GM19397 (cell line): Measurements from ENCODE around the gene FXYD6.
"Not testable (repeated sequence)": the region's sequence is repeated elsewhere in the genome, so short reads cannot be mapped to it uniquely, and the experiment has no call there.

Source experiments
- ATAC-seq: cut with Tn5 transposase; IDR thresholded peaks from one replicate; pipeline ENCODE4 v1.9.1; 2021; ENCODE audit warnings: mild to moderate bottlenecking, moderate library complexity; ENCODE audit not compliant: unreplicated experiment

Gene FXYD6

DNA sequence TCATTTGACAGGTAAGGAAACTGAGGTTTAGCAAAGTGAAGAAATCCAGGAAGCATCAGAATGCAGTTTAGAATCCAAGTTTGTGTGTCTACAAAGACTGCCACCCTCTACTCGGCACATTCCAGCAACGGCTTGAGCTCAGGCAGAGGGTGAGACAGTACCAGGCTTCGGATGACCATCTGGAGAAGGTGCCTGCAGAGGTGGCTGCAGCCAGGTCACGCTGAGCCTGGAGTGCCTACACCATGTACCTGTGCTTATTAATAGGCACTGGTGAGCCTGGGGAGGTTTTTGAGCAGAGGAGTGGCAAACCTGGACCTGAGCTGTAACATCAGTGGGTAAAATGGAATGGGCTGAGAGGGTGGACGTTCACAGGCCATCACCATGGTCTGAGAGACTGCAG lies 4.7 kb downstream of the FXYD6 start:
- no peak for ATAC-seq

DNA sequence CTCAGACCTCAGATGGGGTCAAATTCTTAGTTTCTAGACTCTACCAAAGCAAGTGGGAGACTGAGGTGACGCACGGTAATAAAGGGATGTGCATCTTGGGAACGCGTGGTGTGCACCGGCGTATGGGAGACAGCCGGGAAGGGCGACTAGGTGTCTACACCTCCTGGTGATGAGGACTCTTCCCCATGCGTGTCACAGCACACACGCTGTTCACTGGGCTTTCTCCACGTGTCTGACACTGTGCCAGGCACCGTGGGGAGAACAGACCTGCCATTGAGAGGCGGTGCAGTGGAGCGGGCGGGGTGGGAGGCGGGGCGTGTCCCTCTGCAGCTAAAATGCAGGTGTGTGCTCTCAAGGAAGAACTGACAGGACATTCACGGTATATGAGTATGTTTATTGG lies 5.3 kb downstream of the FXYD6 start:
- no peak for ATAC-seq

- no peak for ATAC-seq
These were observed 6.1 kb downstream of the FXYD6 start for GRCh38 chr11:117870103-117870952.

DNA sequence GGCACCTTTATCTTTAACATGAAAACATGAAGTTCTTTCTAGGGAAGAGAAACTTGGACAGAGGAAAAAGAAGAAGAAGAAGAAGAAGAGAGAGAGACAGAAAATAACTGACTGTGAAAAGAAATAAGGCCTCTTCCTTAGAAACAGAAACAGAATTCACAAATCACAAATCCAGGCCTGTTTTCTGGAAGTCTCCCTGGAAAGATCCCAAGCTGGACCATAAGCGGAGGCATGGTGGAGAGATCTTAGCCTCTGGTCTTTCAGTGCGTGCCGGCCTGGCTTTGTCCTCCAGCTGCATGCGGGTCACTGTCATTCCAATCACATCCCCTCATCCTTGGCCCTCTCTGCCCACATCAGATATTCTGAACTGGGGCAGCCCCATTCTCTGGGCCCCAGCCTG lies 6.9 kb downstream of the FXYD6 start:
- no peak for ATAC-seq

DNA sequence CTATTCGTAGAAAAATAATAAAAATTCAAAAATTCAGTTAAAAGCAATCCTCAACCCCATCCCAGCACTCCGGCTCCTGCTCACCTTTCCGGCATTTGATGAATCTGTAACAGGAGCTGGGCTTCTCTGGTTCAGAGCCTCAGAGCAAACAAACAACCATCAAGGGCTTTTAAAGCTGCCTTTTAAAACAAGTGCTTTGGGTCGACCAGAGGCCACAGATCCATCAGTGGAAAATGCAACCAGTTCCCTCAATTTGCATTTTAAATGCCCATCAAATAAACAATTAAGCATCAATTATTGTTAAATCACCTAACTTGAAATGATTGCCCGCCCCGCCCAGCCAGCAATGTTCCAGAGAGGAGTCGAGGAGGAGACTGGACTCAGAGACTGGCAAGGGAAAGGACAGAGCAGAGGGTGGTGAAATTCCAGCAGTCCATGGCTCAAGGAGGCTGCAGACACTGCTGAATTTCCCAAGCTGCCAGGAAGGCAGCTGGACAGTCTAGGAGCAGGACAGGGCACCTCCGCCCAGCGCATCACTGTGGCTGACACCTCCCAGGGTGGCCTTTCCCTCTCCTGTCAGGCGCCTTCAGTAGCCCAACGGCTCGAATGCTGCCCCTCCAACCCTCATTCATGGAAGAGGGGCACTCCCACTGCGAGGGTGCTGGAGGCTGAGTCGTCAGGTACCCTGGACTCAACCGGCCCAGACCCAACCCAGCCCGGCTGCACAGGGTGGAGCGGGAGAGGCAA lies 7.5 kb downstream of the FXYD6 start:
- ATAC-seq = no peak

GRCh38 chr11:117868088-117868487 lies 8.4 kb downstream of the FXYD6 start:
- ATAC-seq = no peak

- ATAC-seq = no peak
These were observed 9.9 kb downstream of the FXYD6 start for GRCh38 chr11:117866526-117866925.

GRCh38 chr11:117865546-117865945 lies 10.9 kb downstream of the FXYD6 start:
- not testable (repeated sequence) for ATAC-seq

- ATAC-seq = no peak
These were observed 13.1 kb downstream of the FXYD6 start for GRCh38 chr11:117863383-117863782.

- no peak for ATAC-seq
These were observed 13.7 kb downstream of the FXYD6 start for GRCh38 chr11:117862753-117863152.

DNA sequence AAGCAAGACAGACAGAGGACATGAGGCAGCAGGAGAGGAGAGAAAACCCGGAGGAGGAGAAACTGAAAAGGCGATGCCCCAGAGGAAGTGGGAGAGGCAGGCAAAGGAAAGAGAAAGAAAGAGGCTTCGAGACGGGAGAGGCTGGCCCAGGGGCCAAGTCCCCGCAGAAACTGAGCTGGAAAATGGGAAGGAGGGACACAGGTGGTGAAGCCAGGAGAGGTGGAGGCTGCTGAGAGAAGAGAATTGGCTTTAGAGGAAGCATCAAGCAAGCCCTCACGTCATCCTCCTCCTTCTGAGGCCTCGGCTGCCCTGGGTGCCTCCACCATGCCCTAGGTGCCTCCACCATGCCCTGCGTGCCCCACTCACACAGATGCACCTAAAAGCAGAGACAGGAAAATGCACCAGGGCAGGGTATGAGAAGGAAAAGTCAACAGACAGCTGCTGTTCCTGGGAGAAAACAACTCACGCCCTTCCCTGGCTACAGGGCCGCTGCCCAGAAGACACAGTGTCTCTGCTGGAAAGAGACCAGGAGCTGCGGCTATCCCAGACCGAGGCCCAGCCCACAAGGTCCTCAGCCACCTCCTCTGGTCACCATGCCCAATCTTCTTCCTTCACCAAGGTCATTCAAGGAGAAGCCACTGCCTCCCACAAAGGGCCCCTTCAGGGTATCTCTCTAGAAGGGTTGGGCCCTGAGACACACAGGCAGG lies 14.3 kb downstream of the FXYD6 start:
- no peak for ATAC-seq

DNA sequence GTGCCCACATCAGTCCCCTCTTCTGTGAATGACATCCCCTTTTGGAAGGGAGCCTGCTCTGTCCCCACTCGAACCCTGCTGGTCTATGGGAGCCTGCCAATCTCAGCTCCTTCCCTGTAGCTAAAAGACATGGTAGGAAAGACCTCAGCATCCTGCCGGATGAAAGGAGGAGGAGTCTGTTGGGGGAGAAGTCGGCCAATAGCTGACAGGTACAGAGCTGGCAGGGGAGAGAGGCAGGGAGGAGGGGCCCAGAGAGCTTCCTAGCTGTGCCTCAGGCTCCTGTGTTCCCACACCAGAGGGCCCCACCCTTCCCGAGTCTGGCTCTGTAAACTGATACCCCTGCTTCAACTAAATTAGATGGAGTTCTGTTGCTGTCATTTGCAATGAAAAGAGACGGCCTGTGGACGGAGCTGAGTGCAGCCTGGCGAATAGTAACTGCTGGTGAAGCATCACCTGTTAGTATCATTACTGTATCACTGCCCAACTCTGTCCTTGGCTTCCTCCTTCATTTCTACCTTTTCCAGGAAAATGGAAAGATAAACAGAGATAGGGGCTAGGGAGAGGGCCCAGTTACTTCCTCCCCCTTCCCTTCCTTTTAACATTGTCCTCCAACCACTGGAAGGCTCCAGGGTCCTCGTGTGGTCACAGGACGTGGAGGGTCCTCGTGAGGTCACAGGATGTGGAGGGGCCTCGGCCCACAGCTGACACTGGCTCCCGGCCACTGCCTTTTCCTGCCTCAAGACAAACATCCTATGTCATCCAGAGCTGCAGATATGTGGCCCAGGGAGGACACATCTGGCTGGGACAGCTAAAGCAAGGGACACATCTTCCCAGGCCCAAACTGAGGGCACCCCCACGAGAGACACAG lies 15.1 kb downstream of the FXYD6 start:
- ATAC-seq = no peak

DNA sequence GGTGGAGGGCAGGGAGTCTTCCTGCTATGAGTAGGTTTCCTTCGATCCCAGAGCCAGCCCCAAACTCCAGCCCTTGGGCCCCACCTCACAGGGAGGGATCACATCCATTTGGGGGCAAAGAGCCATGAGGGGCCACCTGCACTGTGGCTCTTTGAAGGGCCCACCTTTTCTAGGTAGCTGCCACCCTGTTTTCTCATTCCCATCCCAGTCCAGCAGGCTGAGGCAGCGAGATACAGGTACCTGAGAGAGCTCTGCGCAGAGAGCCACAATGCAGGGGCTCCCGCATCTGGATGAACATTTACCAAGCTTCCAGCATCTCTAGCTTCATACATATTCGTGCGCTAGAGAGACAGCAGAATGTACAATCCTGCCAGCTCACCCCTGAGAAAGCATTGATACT lies 16.3 kb downstream of the FXYD6 start:
- no peak for ATAC-seq

- ATAC-seq = no peak
These were observed 16.9 kb downstream of the FXYD6 start for GRCh38 chr11:117859488-117860112.

- no peak for ATAC-seq
These were observed 17.4 kb downstream of the FXYD6 start for GRCh38 chr11:117859061-117859460.

- ATAC-seq = no peak
These were observed 18.6 kb downstream of the FXYD6 start for GRCh38 chr11:117857734-117858414.

DNA sequence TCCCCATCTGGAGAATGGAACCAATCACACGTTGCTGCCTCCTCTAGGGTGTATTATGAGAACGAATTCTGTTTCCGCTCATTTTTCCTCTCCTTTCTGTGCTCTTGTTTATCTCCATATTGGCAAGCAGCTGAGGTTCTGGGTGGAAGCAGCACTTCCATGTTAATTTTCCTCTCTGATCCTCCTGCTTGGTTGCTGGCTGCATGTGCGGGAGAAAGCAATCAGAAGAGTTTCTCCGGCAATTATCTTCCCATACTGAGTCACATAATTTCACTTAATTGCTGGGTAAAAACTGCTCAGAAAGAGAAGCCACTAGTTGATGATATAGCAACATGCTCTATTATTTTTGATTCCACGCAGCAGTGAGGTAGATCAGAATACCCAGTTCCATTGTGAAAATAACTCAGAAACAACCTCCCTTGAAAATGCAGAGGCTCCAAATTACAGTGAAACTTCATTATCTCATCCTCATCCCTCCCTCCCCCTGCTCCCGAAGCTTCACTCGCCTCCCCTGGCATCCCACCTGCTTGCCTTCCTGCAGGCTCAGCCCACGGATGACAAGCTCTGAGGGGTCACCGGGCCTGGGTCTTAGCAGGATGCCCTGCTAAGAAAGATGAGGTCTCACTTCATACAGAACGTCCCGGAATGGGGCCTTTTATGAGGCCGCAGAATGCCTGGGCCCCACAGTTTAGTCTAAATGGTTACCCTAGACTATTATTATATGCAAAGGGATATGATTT lies 20.4 kb downstream of the FXYD6 start:
- no peak for ATAC-seq

GRCh38 chr11:117855186-117855845 lies 21.1 kb downstream of the FXYD6 start:
- no peak for ATAC-seq
